H1 (cell line): ENCODE results near the gene ZSCAN12. TPM values are rescaled to one million over a fixed set of nuclear protein-coding genes. Genes with fewer than 3 reads are reported as not detected.
A peak's percentile ranks its signal among the peaks of the same experiment; 100 is the strongest.

Source experiments
- BACH1 ChIP-seq: IDR thresholded peaks from 2 replicates; pipeline ENCODE4 v1.6.1; 2012; ENCODE audit warnings: low read length, improper control_type of control experiment
- CBX5 ChIP-seq: fragments of 300-800, 300-1000 bp; sonication (generic); IDR thresholded peaks from 2 replicates; pipeline ENCODE4 v1.7.1; 2016; ENCODE audit warnings: antibody characterized with exemption, low read length, low read depth
- CBX8 ChIP-seq: fragments of 300-800, 300-1000 bp; sonication (generic); IDR thresholded peaks from 2 replicates; pipeline ENCODE4 v1.7.1; 2016; ENCODE audit warnings: low read depth, low read length, borderline replicate concordance
- CEBPB ChIP-seq: IDR thresholded peaks from 2 replicates; pipeline ENCODE4 v1.6.1; 2012; ENCODE audit warnings: low read depth, low read length
- CREB1 ChIP-seq: IDR thresholded peaks from 2 replicates; pipeline ENCODE4 v1.6.1; 2012; ENCODE audit warnings: inconsistent platforms
- GABPA ChIP-seq: IDR thresholded peaks from 2 replicates; pipeline ENCODE4 v1.6.1; 2011; ENCODE audit warnings: mild to moderate bottlenecking, low read length, moderate library complexity, borderline replicate concordance; ENCODE audit not compliant: insufficient read depth
- GTF2F1 ChIP-seq: IDR thresholded peaks from 2 replicates; pipeline ENCODE4 v1.6.1; 2012; ENCODE audit warnings: low read depth, low read length, improper control_type of control experiment, borderline replicate concordance
- HDAC6 ChIP-seq: IDR thresholded peaks from one replicate; pipeline ENCODE4 v1.7.1; 2012; ENCODE audit warnings: low read depth, mild to moderate bottlenecking, inconsistent platforms, low read length, moderate library complexity
- KDM4A ChIP-seq: IDR thresholded peaks from one replicate; pipeline ENCODE4 v1.7.1; 2012; ENCODE audit warnings: low read depth, mild to moderate bottlenecking, moderate library complexity, low read length, inconsistent platforms; ENCODE audit not compliant: severe bottlenecking
- KDM5A ChIP-seq: fragments of 200-600 bp; IDR thresholded peaks from 2 replicates; pipeline ENCODE4 v1.7.1; 2012; ENCODE audit warnings: mild to moderate bottlenecking, low read length, inconsistent platforms, mixed read lengths
- MAFK ChIP-seq: IDR thresholded peaks from 2 replicates; pipeline ENCODE4 v1.6.1; 2012; ENCODE audit warnings: low read depth, mild to moderate bottlenecking, improper control_type of control experiment, low read length
- NRF1 ChIP-seq: IDR thresholded peaks from 2 replicates; pipeline ENCODE4 v1.6.1; 2011; ENCODE audit warnings: mild to moderate bottlenecking, low read depth, low read length, improper control_type of control experiment
- POLR2AphosphoS5 ChIP-seq: IDR thresholded peaks from 2 replicates; pipeline ENCODE4 v1.6.1; 2011; ENCODE audit warnings: low read depth, low read length
- RAD21 ChIP-seq, 2 experiments: IDR thresholded peaks in 1 of 2; conservative IDR thresholded peaks in 1 of 2; 2 replicates each; pipeline ENCODE4 v1.6.1; 2011; ENCODE audit warnings: low read depth in 2 of 2, low read length in 2 of 2, improper control_type of control experiment in 1 of 2, inconsistent platforms in 1 of 2, mild to moderate bottlenecking in 1 of 2, moderate library complexity in 1 of 2
- RNF2 ChIP-seq: fragments of 200-900, 300-1000 bp; sonication (generic); IDR thresholded peaks from 2 replicates; pipeline ENCODE4 v1.7.1; 2016; ENCODE audit warnings: borderline replicate concordance, low read depth, mild to moderate bottlenecking, antibody characterized with exemption, low read length; ENCODE audit not compliant: poor library complexity, severe bottlenecking; ENCODE audit errors: missing control alignments
- SP2 ChIP-seq: IDR thresholded peaks from 2 replicates; pipeline ENCODE4 v1.6.1; 2012; ENCODE audit warnings: mild to moderate bottlenecking, low read length, inconsistent platforms
- TEAD4 ChIP-seq: IDR thresholded peaks from 2 replicates; pipeline ENCODE4 v1.6.1; 2012; ENCODE audit warnings: low read depth, low read length, inconsistent platforms, mixed read lengths
- ZNF274 ChIP-seq: IDR thresholded peaks from 2 replicates; pipeline ENCODE4 v1.7.0; 2012; ENCODE audit warnings: low read length, borderline replicate concordance; ENCODE audit errors: extremely low read depth
- polyA plus RNA-seq, 7 experiments: library from polyadenylated mRNA; depleted of rRNA in 3 of 7; stranded (reverse) in 5 of 7; unstranded in 2 of 7; fragments of >200 nt in 5 of 7; fragments of 200-250 nt in 2 of 7; gene quantifications; 1 replicate in 5 of 7; 2 replicates in 1 of 7; 4 replicates in 1 of 7; pipeline versions ENCODE4 v1.2.1 to v1.2.3, GENCODE V29; 2011 to 2013; ENCODE audit warnings: missing spikeins in 2 of 7, mixed read lengths in 2 of 7
- total RNA-seq: library from RNA; stranded (reverse); fragmentation: NEBNext Ultra II Directional; extraction: Animal tissue kit (Norgen Biotek cat#: 25700); gene quantifications from 2 replicates; pipeline ENCODE4 v1.2.1, GENCODE V29; 2021
- TF ChIP-seq, protein P1 (sequence below): IDR thresholded peaks from 2 replicates; pipeline ENCODE4 v1.6.1; 2011; ENCODE audit warnings: low read depth, mild to moderate bottlenecking, low read length; ENCODE audit not compliant: insufficient read depth
- TF ChIP-seq, protein P2 (sequence below): IDR thresholded peaks from 2 replicates; pipeline ENCODE4 v1.6.1; 2012; ENCODE audit warnings: inconsistent platforms
- TF ChIP-seq, protein P3 (sequence below): IDR thresholded peaks from 2 replicates; pipeline ENCODE4 v1.6.1; 2012; ENCODE audit warnings: low read length, inconsistent platforms

ZSCAN12 gene
- total and polyA plus RNA-seq, 2 of the 8 experiments (the other 6 are each of a cell fraction or from before 2014, with no cell fraction given): 2.2 to 9.6 TPM

DNA sequence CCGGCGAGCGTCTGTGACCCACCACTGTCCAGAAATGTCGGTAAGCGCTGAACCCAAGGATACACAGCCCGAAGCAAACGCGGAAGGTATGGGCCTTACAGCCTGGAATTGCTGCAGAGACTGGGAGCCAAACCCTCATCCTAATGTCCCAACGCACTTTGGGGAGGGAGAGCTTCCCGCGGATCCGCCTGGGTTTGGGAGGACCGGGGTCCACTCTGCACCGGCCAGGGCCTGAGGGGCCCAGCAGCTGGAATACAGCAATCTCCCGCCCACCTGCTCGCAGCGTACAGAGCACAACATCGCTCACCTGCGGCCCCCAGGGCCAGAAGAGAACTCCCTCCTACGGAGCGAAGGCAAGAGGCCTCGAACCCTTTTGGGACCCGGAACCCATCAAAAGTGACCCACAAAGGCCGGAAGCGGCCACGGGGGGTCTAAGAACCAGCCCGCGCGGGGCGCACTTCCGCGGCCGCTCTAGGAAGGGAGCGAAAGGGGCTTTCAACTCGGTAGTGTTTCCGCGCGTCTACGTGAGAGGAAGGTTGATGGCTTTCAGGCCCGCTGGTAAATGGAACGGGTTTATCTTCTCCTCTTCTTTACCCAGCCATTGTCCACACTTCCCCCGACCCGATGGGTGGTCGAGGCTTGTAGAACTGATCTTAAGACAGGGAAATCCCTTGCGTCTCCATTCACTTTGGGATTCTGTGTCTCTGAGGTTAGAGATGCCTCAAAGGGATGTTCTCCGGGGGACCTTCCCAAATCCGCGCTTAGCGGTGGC is at the start of gene ZSCAN12 (continued):
- TF ChIP-seq RAD21 (IDR thresholded peaks at IDR 0.05 in 1 of 2, conservative IDR thresholded peaks at IDR 0.05 in 1 of 2; ENCODE audit: low read depth in 2 of 2, low read length in 2 of 2): peak in 1 of 2 experiments; percentile 30; a peak in 1 of 4 replicates
- TF ChIP-seq NRF1: no peak
- peak; percentile 96 for TF ChIP-seq SP2
- TF ChIP-seq RNF2: no peak
- TF ChIP-seq, protein P1, sequence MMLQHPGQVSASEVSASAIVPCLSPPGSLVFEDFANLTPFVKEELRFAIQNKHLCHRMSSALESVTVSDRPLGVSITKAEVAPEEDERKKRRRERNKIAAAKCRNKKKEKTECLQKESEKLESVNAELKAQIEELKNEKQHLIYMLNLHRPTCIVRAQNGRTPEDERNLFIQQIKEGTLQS: no peak
- TF ChIP-seq, protein P2, sequence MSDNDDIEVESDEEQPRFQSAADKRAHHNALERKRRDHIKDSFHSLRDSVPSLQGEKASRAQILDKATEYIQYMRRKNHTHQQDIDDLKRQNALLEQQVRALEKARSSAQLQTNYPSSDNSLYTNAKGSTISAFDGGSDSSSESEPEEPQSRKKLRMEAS: peak; percentile 49
- no peak; the same call in 1 of the 2 replicates for TF ChIP-seq TEAD4
- peak; percentile 79 for TF ChIP-seq KDM4A
- no peak for TF ChIP-seq HDAC6
- peak; percentile 51; the same call in 1 of the 2 replicates for TF ChIP-seq CREB1
- TF ChIP-seq CBX5: no peak
- TF ChIP-seq GABPA: peak; percentile 89
- TF ChIP-seq BACH1: 0 out of 2 replicates have a peak, but pooled peaks have one; percentile 13
- no peak for TF ChIP-seq CEBPB
- TF ChIP-seq MAFK: no peak
- TF ChIP-seq, protein P3, sequence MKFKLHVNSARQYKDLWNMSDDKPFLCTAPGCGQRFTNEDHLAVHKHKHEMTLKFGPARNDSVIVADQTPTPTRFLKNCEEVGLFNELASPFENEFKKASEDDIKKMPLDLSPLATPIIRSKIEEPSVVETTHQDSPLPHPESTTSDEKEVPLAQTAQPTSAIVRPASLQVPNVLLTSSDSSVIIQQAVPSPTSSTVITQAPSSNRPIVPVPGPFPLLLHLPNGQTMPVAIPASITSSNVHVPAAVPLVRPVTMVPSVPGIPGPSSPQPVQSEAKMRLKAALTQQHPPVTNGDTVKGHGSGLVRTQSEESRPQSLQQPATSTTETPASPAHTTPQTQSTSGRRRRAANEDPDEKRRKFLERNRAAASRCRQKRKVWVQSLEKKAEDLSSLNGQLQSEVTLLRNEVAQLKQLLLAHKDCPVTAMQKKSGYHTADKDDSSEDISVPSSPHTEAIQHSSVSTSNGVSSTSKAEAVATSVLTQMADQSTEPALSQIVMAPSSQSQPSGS: peak; percentile 62; the same call in 1 of the 2 replicates
- no peak for TF ChIP-seq CBX8
- no peak for TF ChIP-seq GTF2F1
- TF ChIP-seq ZNF274: no peak
- no peak for TF ChIP-seq KDM5A
- TF ChIP-seq POLR2AphosphoS5: peak; percentile 83; the same call in 1 of the 2 replicates
